GM10248 (cell line): Measurements from ENCODE around the gene NOS2.

ENCODE experiments used
- CTCF ChIA-PET: fragments of 300-600 bp; sonication (Branson Sonifier 250); formaldehyde crosslinking; extraction: SDS; loops from one replicate; lab custom pipeline; 2021; ENCODE audit warnings: antibody characterized with exemption; lab: Yijun Ruan, JAX
- POLR2A ChIA-PET: fragments of 350-650 bp; sonication (Branson Sonifier 250); formaldehyde crosslinking; extraction: SDS; loops from one replicate; lab custom pipeline; 2020; ENCODE audit warnings: antibody characterized with exemption; lab: Yijun Ruan, JAX
- DNase-seq: peaks from one replicate; pipeline ENCODE4 v3.0.0; 2012; ENCODE audit errors: extremely low spot score
- CTCF ChIP-seq: IDR thresholded peaks from 2 replicates; pipeline ENCODE4 v1.5.1; 2012; ENCODE audit warnings: mild to moderate bottlenecking, low read depth; ENCODE audit errors: extremely low read depth, missing control alignments, control extremely low read depth

The NOS2 gene

GRCh38 chr17:27776882-27777624 lies 23.3 kb downstream of the NOS2 start:
- CTCF ChIA-PET: no interaction called here
- POLR2A ChIA-PET: no interaction called here
- TF ChIP-seq CTCF: no peak
- no peak for DNase-seq

GRCh38 chr17:27771586-27771985 lies 28.7 kb downstream of the NOS2 start:
- DNase-seq: no peak
- CTCF ChIA-PET: interaction anchor here (1.1 to 1.7 kb wide), 3 partner anchors 8 to 34 kb away, joined by 3 to 8 read pairs (median 5); no protein-coding TSS in a partner anchor

GRCh38 chr17:27770877-27771276 lies 29.5 kb downstream of the NOS2 start:
- TF ChIP-seq CTCF: no peak
- POLR2A ChIA-PET: no interaction called here
- CTCF ChIA-PET: interaction anchor here (1.4 to 3.1 kb wide), 3 partner anchors 11 to 15 kb away, joined by 3 to 15 read pairs (median 5); no protein-coding TSS in a partner anchor
- DNase-seq: no peak

More at GRCh38 chr17:27771586-27771985, 28.7 kb downstream of the NOS2 start:
- no peak for TF ChIP-seq CTCF
- POLR2A ChIA-PET: no interaction called here

GRCh38 chr17:27768858-27769410 lies 31.4 kb downstream of the NOS2 start:
- no peak for DNase-seq
- no peak for TF ChIP-seq CTCF
- POLR2A ChIA-PET: no interaction called here
- CTCF ChIA-PET: interaction anchor here (0.7 to 3.1 kb wide), 11 partner anchors 9 to 117 kb away, joined by 3 to 16 read pairs (median 3); no protein-coding TSS in a partner anchor

- DNase-seq: no peak
- no peak for TF ChIP-seq CTCF
- POLR2A ChIA-PET: no interaction called here
- CTCF ChIA-PET: interaction anchor here (0.7 kb wide), 1 partner anchor 113 kb away, joined by 4 read pairs; no protein-coding TSS in a partner anchor
Observed at GRCh38 chr17:27766438-27766837, 33.9 kb downstream of the NOS2 start.

GRCh38 chr17:27765353-27765752 lies 35.0 kb downstream of the NOS2 start:
- ChIA-PET POLR2A (no interaction called here), CTCF (no interaction called here)
- DNase-seq: no peak
- TF ChIP-seq CTCF: no peak
